Right lobe of liver (tissue), 4 donors: ENCODE measurements around the gene R3HDM2.

Experiments
- POLR2A ChIP-seq: fragments of 450-650 bp; IDR thresholded peaks from one replicate; pipeline ENCODE4 v1.6.1; 2017; ENCODE audit warnings: antibody characterized with exemption, mild to moderate bottlenecking
- TF ChIP-seq, protein P1 (sequence below), 4 donors: fragments of 200-600 bp in 3 of 4; fragments of 450-650 bp in 1 of 4; IDR thresholded peaks; one replicate each; pipeline versions ENCODE4 v1.5.1 to v1.8.0; 2016 to 2022; ENCODE audit warnings: antibody characterized with exemption in 4 of 4, mild to moderate bottlenecking in 2 of 4
- donor health status: DM: no; HTN: no; CAD: no.
- donor health status: DM: no; HTN: no; CAD: no.
- donor health status: DM: no; HTN: yes; CAD: no.

DNA sequence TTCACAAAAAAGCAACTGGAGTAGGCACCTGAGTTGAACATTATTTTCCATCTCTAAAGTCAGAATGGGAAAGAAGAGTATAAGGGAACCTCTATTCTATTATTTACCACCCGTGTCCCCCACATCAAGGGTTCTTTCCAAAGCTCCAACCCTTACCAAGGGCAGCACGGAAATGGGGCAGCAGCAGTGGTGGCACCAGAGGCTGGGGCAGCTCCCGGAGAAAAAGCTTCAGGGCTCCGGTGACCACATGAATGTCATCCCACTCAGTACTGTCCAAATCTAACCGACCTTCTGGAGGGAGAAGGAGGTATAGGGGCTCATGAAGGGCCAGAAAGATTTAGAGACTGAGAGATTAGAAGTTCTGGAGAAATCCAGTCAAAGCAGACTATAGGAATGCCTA lies 43.0 kb upstream of the R3HDM2 start:
- TF ChIP-seq, protein P1, sequence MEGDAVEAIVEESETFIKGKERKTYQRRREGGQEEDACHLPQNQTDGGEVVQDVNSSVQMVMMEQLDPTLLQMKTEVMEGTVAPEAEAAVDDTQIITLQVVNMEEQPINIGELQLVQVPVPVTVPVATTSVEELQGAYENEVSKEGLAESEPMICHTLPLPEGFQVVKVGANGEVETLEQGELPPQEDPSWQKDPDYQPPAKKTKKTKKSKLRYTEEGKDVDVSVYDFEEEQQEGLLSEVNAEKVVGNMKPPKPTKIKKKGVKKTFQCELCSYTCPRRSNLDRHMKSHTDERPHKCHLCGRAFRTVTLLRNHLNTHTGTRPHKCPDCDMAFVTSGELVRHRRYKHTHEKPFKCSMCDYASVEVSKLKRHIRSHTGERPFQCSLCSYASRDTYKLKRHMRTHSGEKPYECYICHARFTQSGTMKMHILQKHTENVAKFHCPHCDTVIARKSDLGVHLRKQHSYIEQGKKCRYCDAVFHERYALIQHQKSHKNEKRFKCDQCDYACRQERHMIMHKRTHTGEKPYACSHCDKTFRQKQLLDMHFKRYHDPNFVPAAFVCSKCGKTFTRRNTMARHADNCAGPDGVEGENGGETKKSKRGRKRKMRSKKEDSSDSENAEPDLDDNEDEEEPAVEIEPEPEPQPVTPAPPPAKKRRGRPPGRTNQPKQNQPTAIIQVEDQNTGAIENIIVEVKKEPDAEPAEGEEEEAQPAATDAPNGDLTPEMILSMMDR (IDR thresholded peaks at IDR 0.05) = no peak
- TF ChIP-seq POLR2A = no peak
